ENCODE results near the gene SCMH1. TPM values are rescaled to one million over a fixed set of nuclear protein-coding genes. Genes with fewer than 3 reads are reported as not detected.

Gene SCMH1
- polyA plus RNA-seq, 1 of the 3 experiments (the other 2 are of a cell fraction) = 38.5 TPM

DNA sequence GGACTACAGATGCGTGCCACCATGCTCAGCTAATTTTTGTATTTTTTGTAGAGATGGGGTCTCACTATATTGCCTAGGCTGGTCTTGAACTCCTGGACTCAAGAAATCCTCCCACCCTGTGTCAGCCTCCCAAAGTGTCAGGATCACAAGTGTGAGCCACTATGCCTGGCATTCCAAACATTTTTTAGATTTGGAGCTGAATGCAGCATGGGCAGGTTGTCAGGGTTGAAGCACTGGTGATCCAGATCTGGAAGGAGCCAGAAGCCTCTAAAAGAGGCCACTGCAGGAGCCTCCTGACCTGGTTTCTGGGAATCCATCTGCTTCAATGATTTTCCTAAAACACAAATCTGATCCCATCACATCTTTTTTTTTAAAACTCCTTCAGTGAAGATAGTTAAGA, 264.4 kb downstream of the SCMH1 start:
- POLR2A ChIA-PET = no interaction called here
- no peak overlapping the region for H3K4me3 ChIP-seq (ENCODE audit: low read depth in 2 of 2, low read length in 1 of 2)
- DNase-seq = no peak
- H3K9me2 ChIP-seq = no peaks in the 10 kb centered on the region
- WGBS (ENCODE audit: low lambda C conversion rate) = 88% methylated on average over 1 of the region's 1 CpG
- H3K9ac ChIP-seq = no peak overlapping the region
- peaks cover 35% of the 10 kb centered on the region for H3F3A ChIP-seq (replicated peaks; ENCODE audit: insufficient read depth)
- peak overlapping the region in 1 of 2 experiments; percentile 71; a peak in 2 of 4 replicates for H3K27ac ChIP-seq (ENCODE audit: low read depth in 2 of 2, low read length in 1 of 2)
- H3K36me3 ChIP-seq (replicated peaks in 1 of 2; ENCODE audit: control insufficient read depth in 1 of 2, insufficient read depth in 2 of 2, low read length in 1 of 2) = no peaks in the 10 kb centered on the region
- no peak overlapping the region for H3K4me2 ChIP-seq
- H3K27me3 ChIP-seq (ENCODE audit: insufficient read depth) = no peaks in the 10 kb centered on the region
- H4K20me1 ChIP-seq (ENCODE audit: insufficient read depth) = peaks cover 19% of the 10 kb centered on the region
- no peak for TF ChIP-seq RXRA (IDR thresholded peaks at IDR 0.05; ENCODE audit: borderline replicate concordance, low read depth)
- TF ChIP-seq NFIC (IDR thresholded peaks at IDR 0.05; ENCODE audit: borderline replicate concordance) = no peak
- TF ChIP-seq, protein P1, sequence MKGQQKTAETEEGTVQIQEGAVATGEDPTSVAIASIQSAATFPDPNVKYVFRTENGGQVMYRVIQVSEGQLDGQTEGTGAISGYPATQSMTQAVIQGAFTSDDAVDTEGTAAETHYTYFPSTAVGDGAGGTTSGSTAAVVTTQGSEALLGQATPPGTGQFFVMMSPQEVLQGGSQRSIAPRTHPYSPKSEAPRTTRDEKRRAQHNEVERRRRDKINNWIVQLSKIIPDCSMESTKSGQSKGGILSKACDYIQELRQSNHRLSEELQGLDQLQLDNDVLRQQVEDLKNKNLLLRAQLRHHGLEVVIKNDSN (IDR thresholded peaks at IDR 0.05; ENCODE audit: borderline replicate concordance, low read depth) = no peak
- no peak for TF ChIP-seq CHD2 (IDR thresholded peaks at IDR 0.05; ENCODE audit: low read length, partially characterized antibody)
- peaks cover 27% of the 10 kb centered on the region for H3K79me2 ChIP-seq (ENCODE audit: insufficient read depth)
- no peaks in the 10 kb centered on the region for H3K9me3 ChIP-seq
- CTCF ChIA-PET = interaction anchor here (0.7 kb wide), 1 partner anchor 29 kb away, joined by 3 read pairs; no protein-coding TSS in a partner anchor
- H3K4me1 ChIP-seq (ENCODE audit: control insufficient read depth in 1 of 2, insufficient read depth in 2 of 2, low read depth in 1 of 2, low read length in 1 of 2) = peaks cover 18 to 23% of the 10 kb centered on the region in 2 experiments
- no peak overlapping the region for H2AFZ ChIP-seq (ENCODE audit: low read depth)

Other genes starting within 250 kb of the SCMH1 start
- gene SLFNL1, start 220.6 kb downstream of the SCMH1 start, polyA plus RNA-seq (2012; rRNA removed) = 0.16 and 0.26 TPM in 2 replicates
- 0.11 and 0.35 TPM in 2 replicates for gene FOXO6, start 119.1 kb upstream of the SCMH1 start, polyA plus RNA-seq (2012; rRNA removed)
- gene EDN2, start 242.4 kb upstream of the SCMH1 start, polyA plus RNA-seq (2012; rRNA removed) = 0.97 and 1.7 TPM in 2 replicates

Measured in SK-N-SH (cell line).